Transverse colon (tissue), 4 donors: Measurements from ENCODE around the gene PDE8A. TPM values are rescaled to one million over a fixed set of nuclear protein-coding genes. Genes with fewer than 3 reads are reported as not detected.

ENCODE experiments used
- DNase-seq: peaks from one replicate; pipeline ENCODE4 v3.0.0-alpha.2; 2019
- H3K27ac ChIP-seq, 4 donors: fragments of 200-600 bp; sonication (generic); 2 replicates each; pipeline ENCODE4 v1.5.1; 2016 to 2018; ENCODE audit warnings: inconsistent platforms in 4 of 4
- H3K27me3 ChIP-seq: fragments of 200-600 bp; sonication (generic); 2 replicates; pipeline ENCODE4 v1.5.1; 2017; ENCODE audit warnings: inconsistent platforms
- H3K36me3 ChIP-seq, 4 donors: fragments of 200-600 bp; sonication (generic); 2 replicates each; pipeline ENCODE4 v1.5.1; 2017 to 2019; ENCODE audit warnings: inconsistent platforms in 4 of 4
- H3K4me1 ChIP-seq, 4 donors: fragments of 200-600 bp; sonication (generic); 2 replicates each; pipeline ENCODE4 v1.5.1; 2017 to 2020; ENCODE audit warnings: inconsistent platforms in 4 of 4
- H3K4me3 ChIP-seq, 4 donors: fragments of 200-600 bp; sonication (generic); 1 replicate in 1 of 4; 2 replicates in 3 of 4; pipeline versions ENCODE4 v1.5.1 to v1.6.1; 2017 to 2019; ENCODE audit warnings: inconsistent platforms in 4 of 4
- H3K9me3 ChIP-seq, 2 donors: fragments of 200-600 bp; sonication (generic); 2 replicates each; pipeline ENCODE4 v1.5.1; 2017 to 2019; ENCODE audit warnings: inconsistent platforms in 2 of 2
- CTCF ChIP-seq, 5 experiments: fragments of 200-600 bp in 3 of 5; fragments of 450-650 bp in 2 of 5; sonication (generic) in 3 of 5; IDR thresholded peaks; 1 replicate in 2 of 5; 2 replicates in 3 of 5; pipeline ENCODE4 v1.5.1; 2016 to 2017; ENCODE audit warnings: antibody characterized with exemption in 5 of 5, inconsistent platforms in 3 of 5, mild to moderate bottlenecking in 2 of 5, moderate library complexity in 1 of 5
- EP300 ChIP-seq: sonication (generic); formaldehyde crosslinking; IDR thresholded peaks from one replicate; pipeline ENCODE4 v1.6.1; 2017; ENCODE audit warnings: antibody characterized with exemption, low read depth
- POLR2A ChIP-seq: fragments of 450-650 bp; IDR thresholded peaks from one replicate; pipeline ENCODE4 v1.6.1; 2016; ENCODE audit warnings: antibody characterized with exemption, mild to moderate bottlenecking, moderate library complexity
- POLR2AphosphoS5 ChIP-seq, 3 donors: sonication (generic); formaldehyde crosslinking; IDR thresholded peaks; one replicate each; pipeline ENCODE4 v1.6.1; 2016; ENCODE audit warnings: antibody characterized with exemption in 3 of 3
- WGBS, 2 donors: methylation state at CpG; one replicate each; pipeline ENCODE4 v1.1.5; 2018; ENCODE audit warnings: low coverage in 1 of 2; 5-methylcytosine and 5-hydroxymethylcytosine counted together
- in situ Hi-C, 4 donors: fragments of 200-750 bp; cut with MboI; loops; one replicate each; pipeline versions ENCODE4 v1.15.0 to v1.15.1; 2017; ENCODE audit warnings: low sequenced_read_pairs in 3 of 4, low pct_ligation_motif_present in 1 of 4, low pct_unique_long_range_greater_than_20kb in 1 of 4
- intact Hi-C: fragments of 100-400 bp; cut with DNase I; formaldehyde crosslinking; loops from one replicate; pipeline ENCODE4 v1.15.1; 2023; ENCODE audit warnings: low total_unique reads
- total RNA-seq, 4 donors: library from RNA; depleted of rRNA; stranded (reverse); fragments of >200 nt; gene quantifications; one replicate each; pipeline ENCODE4 v1.1.0, GENCODE V29; 2016

Gene PDE8A
- total RNA-seq, 4 donors from 2014 or later: 115 to 188 (median 165) TPM

DNA sequence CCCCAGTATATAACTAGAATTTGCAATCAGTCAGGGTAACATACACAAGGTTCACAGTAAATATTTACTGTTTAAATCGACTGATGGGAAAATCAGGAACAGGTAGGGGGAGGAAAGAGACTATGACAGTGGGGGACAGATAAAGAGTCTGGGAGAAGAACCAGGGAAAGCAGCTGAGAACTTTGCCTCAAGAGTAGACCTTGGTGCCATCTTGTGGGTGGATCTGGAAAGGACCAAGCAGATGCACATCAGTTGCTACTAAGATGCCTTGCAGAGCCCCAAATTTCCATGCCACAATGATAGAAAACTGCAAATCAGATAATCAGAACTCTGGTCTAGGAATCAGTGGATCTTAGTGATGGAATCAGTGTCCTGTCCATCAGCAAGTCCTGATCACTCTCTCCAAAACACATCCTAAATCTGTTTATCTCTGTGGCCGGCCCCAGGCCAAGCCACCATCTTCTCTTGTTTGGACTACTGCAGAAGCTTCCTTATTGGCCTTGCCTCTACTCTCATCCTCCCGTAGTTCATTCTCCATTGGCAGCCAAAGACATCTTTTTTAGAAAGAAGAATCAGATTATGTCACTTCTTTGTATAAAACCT is 62.7 kb downstream of the PDE8A start:
- peak; percentile 58 to 67 (median 60) for TF ChIP-seq CTCF (IDR thresholded peaks at IDR 0.05)
- no peak for TF ChIP-seq EP300
- Histone ChIP-seq H3K4me3 (no peak overlapping the region), H3K27me3 (no peaks in the 10 kb centered on the region), H3K4me1 (peaks cover 9 to 57% (median 16%) of the 10 kb centered on the region in 4 donors), H3K27ac (peak overlapping the region in 2 of 4 donors; percentile 6 to 11), H3K36me3 (no peaks in the 10 kb centered on the region), H3K9me3 (no peaks in the 10 kb centered on the region)
- intact Hi-C loops (loop anchor here (5.0 kb wide), 1 partner anchor 82 kb away; no protein-coding TSS in a partner anchor), in situ Hi-C loops (loop anchor here in 3 of 4 donors (5.0 to 10.0 kb wide), 3 partner anchors 80 to 92 kb away; no protein-coding TSS in a partner anchor)
- peak; percentile 70 for DNase-seq
- WGBS, 2 donors: 22 to 41% methylated on average over 1 to 3 of the region's 3 CpGs

DNA sequence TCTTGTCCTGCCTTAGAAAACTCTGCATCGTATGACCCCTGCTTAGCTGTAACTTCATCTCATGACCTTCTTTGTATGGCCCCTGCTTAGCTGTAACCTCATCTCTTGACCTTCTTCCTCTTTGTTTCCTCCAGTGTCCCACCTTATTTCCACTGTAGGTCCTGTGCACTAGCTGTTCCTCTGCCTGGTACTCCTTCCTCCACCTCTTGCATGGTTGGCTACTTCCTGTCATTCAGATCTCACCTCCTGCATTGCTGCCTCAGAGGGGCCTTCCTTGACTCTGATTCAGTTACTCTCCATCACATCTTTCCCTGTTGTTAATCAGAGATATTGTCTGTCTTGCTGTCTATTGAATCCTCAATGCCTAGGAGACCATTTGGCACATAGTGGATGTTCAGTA is 63.2 kb downstream of the PDE8A start:
- no peak for DNase-seq
- TF ChIP-seq EP300 (no peak), CTCF (IDR thresholded peaks at IDR 0.05) (no peak), POLR2A (no peak)
- 43 to 50% methylated on average over 1 of the region's 1 CpG for WGBS, 2 donors
- in situ Hi-C loops (loop anchor here in 3 of 4 donors (5.0 to 10.0 kb wide), 3 partner anchors 80 to 93 kb away; no protein-coding TSS in a partner anchor), intact Hi-C loops (loop anchor here (5.0 kb wide), 1 partner anchor 83 kb away; no protein-coding TSS in a partner anchor)
- H3K27me3 ChIP-seq: no peaks in the 10 kb centered on the region
- H3K27ac ChIP-seq: peak overlapping the region in 3 of 4 donors; percentile 6 to 20 (median 11)
- H3K36me3 ChIP-seq: no peaks in the 10 kb centered on the region
- H3K4me3 ChIP-seq: no peak overlapping the region
- no peaks in the 10 kb centered on the region for H3K9me3 ChIP-seq
- H3K4me1 ChIP-seq: peaks cover 9 to 52% (median 16%) of the 10 kb centered on the region in 4 donors

DNA sequence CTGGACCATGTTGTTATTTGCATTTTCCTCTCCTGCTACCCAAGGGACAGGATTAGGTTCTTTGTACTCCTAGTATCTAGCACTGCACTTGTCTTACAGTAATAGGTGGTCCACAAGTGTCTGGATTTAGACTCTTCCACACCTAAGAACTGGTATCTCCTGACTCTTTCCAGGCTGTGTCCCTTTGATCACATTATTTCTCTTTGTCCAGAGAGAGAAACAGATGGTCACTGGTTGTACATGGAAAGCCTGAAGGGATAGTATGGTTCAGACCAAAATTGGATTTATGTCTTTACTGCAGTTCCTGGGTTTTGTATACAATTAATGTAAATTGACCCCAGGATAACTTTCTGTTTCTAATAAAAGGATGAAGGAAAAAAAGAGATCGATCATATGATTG is 64.0 kb downstream of the PDE8A start:
- peak overlapping the region; percentile 10 to 53 (median 13) for H3K27ac ChIP-seq

More for the DNA sequence above, 64.0 kb downstream of the PDE8A start:
- intact Hi-C loops (no loop called here), in situ Hi-C loops (loop anchor here in 1 of 4 donors (10.0 kb wide), 1 partner anchor 81 kb away; no protein-coding TSS in a partner anchor)
- H3K36me3 ChIP-seq: no peaks in the 10 kb centered on the region
- no peak overlapping the region for H3K4me3 ChIP-seq
- no peaks in the 10 kb centered on the region for H3K27me3 ChIP-seq
- TF ChIP-seq POLR2AphosphoS5 (IDR thresholded peaks at IDR 0.05) (no peak), POLR2A (no peak), EP300 (no peak), CTCF (IDR thresholded peaks at IDR 0.05) (no peak)
- H3K9me3 ChIP-seq: no peaks in the 10 kb centered on the region
- WGBS, 2 donors: 47 to 56% methylated on average over 1 of the region's 1 CpG
- no peak for DNase-seq
- peaks cover 9 to 56% (median 16%) of the 10 kb centered on the region in 4 donors for H3K4me1 ChIP-seq
